HFF-Myc (cell line): ENCODE results near the gene PSMD5.

Experiments
- DNase-seq: peaks from one replicate; pipeline ENCODE4 v3.0.0-alpha.2; 2011; ENCODE audit warnings: low read depth; ENCODE audit errors: extremely low read depth
- H3K4me3 ChIP-seq: replicated peaks from 2 replicates; pipeline ENCODE4 v1.5.1; 2011; ENCODE audit warnings: low read depth, mild to moderate bottlenecking, control low read depth, low read length
- TF ChIP-seq, protein P1 (sequence below): IDR thresholded peaks from 2 replicates; pipeline ENCODE4 v1.5.1; 2012; ENCODE audit warnings: mild to moderate bottlenecking, low read depth, low read length, control low read depth; ENCODE audit errors: missing control alignments

PSMD5 gene

GRCh38 chr9:120864719-120865118, 22.0 kb upstream of the PSMD5 start:
- no peak overlapping the region for H3K4me3 ChIP-seq
- DNase-seq, result no peak
- TF ChIP-seq, protein P1, sequence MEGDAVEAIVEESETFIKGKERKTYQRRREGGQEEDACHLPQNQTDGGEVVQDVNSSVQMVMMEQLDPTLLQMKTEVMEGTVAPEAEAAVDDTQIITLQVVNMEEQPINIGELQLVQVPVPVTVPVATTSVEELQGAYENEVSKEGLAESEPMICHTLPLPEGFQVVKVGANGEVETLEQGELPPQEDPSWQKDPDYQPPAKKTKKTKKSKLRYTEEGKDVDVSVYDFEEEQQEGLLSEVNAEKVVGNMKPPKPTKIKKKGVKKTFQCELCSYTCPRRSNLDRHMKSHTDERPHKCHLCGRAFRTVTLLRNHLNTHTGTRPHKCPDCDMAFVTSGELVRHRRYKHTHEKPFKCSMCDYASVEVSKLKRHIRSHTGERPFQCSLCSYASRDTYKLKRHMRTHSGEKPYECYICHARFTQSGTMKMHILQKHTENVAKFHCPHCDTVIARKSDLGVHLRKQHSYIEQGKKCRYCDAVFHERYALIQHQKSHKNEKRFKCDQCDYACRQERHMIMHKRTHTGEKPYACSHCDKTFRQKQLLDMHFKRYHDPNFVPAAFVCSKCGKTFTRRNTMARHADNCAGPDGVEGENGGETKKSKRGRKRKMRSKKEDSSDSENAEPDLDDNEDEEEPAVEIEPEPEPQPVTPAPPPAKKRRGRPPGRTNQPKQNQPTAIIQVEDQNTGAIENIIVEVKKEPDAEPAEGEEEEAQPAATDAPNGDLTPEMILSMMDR, result no peak

DNA sequence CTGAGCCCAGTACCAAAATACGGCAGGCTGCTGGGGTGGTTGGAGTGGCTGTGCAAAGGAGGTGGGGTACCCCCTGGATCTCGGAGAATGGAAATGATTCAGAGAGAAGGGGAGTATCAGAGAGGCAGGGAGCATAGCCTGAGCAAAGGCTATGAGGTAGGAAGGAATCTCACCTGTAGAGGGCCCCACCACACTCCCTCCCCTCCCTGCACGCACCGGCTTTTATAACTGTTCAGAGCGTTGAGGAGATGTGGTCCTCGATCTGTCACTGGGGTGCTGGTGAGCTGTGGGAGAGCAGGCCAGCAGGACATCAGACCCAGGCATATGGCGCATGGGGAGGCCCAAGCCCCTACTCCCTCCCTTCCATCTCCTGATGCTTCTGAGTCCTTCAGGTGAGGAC, 21.1 kb upstream of the PSMD5 start:
- TF ChIP-seq, protein P1, result no peak
- H3K4me3 ChIP-seq, result no peak overlapping the region
- DNase-seq, result no peak

GRCh38 chr9:120862452-120862851, 19.7 kb upstream of the PSMD5 start:
- TF ChIP-seq, protein P1, result no peak
- no peak for DNase-seq
- H3K4me3 ChIP-seq, result no peak overlapping the region

- TF ChIP-seq, protein P1, result no peak
- DNase-seq, result no peak
- no peak overlapping the region for H3K4me3 ChIP-seq
Measured at GRCh38 chr9:120861935-120862334, 19.2 kb upstream of the PSMD5 start.

- TF ChIP-seq, protein P1, result no peak
- DNase-seq, result no peak
- no peak overlapping the region for H3K4me3 ChIP-seq
Measured at GRCh38 chr9:120860083-120860482, 17.4 kb upstream of the PSMD5 start.

DNA sequence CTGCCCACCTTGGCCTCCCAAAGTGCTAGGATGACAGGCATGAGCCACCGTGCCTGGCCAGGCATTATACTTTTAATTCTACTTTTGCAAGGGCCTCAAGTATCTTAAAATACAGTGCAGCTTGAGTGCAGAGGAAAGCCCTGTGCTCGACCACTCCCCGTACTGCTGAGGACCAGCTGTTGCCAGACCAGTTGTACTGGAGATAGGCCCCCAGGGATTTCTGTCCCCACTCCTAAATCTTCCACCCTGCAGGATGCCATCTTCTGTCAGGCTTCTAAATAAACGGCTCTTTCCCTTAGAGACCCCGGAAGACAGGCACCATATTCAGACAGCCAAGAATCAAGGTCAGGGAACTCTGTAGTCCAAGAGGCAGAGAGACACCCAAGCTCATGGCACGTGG, 16.6 kb upstream of the PSMD5 start:
- DNase-seq, result no peak
- TF ChIP-seq, protein P1, result no peak
- no peak overlapping the region for H3K4me3 ChIP-seq

- no peak overlapping the region for H3K4me3 ChIP-seq
- no peak for DNase-seq
- TF ChIP-seq, protein P1, result no peak
Measured at GRCh38 chr9:120857902-120858301, 15.2 kb upstream of the PSMD5 start.
